ENCODE measurements around the gene KIF3A. TPM values are rescaled to one million over a fixed set of nuclear protein-coding genes. Genes with fewer than 3 reads are reported as not detected.

KIF3A gene
- total and polyA plus RNA-seq, 7 experiments from 2014 or later: 7.5 to 30.0 (median 11.4) TPM

GRCh38 chr5:132658381-132659302 is 78.7 kb downstream of the KIF3A start:
- DNase-seq: no peak
- ChIA-PET POLR2A (no interaction called here), CTCF (no interaction called here)
- peaks cover 0 to 3% (median 0%) of the 10 kb centered on the region in 11 donors for H3K9me3 Mint-ChIP-seq
- peaks cover 0 to 2% (median 0%) of the 10 kb centered on the region in 5 donors for H3K36me3 Mint-ChIP-seq
- no peaks in the 10 kb centered on the region for H3K9me3 ChIP-seq (ENCODE audit: control insufficient read depth in 2 of 3, low read length in 3 of 3)
- H3K27me3 Mint-ChIP-seq: peaks cover 15 to 41% (median 40%) of the 10 kb centered on the region in 5 donors
- H3K4me1 ChIP-seq (ENCODE audit: control insufficient read depth in 2 of 2, insufficient read depth in 2 of 2, low read length in 2 of 2): peaks cover 13 to 22% of the 10 kb centered on the region in 2 donors
- peak overlapping the region in 3 of 10 donors; percentile 8 to 55 (median 10) for H3K4me3 Mint-ChIP-seq
- H3K4me1 Mint-ChIP-seq: peaks cover 0 to 52% (median 8%) of the 10 kb centered on the region in 7 donors
- no peak for ATAC-seq
- H3K36me3 ChIP-seq (ENCODE audit: control insufficient read depth in 2 of 3, insufficient read depth in 3 of 3, low read length in 3 of 3): no peaks in the 10 kb centered on the region
- H3K27ac ChIP-seq (ENCODE audit: low read depth, low read length): no peak overlapping the region
- H3K4me3 ChIP-seq (ENCODE audit: low read length): no peak overlapping the region
- H3K27me3 ChIP-seq (ENCODE audit: control insufficient read depth in 2 of 2, insufficient read depth in 2 of 2, low read length in 2 of 2): peaks cover 0 to 5% of the 10 kb centered on the region in 2 donors
- intact Hi-C loops (cut with micrococcal nuclease): no loop called here
- H3K27ac Mint-ChIP-seq: peak overlapping the region in 1 of 9 donors; percentile 72

- Histone ChIP-seq H3K9me3 (ENCODE audit: control insufficient read depth in 2 of 3, low read length in 3 of 3) (no peaks in the 10 kb centered on the region), H3K27ac (ENCODE audit: low read depth, low read length) (no peak within 1 kb of the TSS), H3K4me3 (ENCODE audit: low read length) (no peak within 1 kb of the TSS), H3K27me3 (ENCODE audit: control insufficient read depth in 2 of 2, insufficient read depth in 2 of 2, low read length in 2 of 2) (peaks cover 0 to 5% of the 10 kb centered on the region in 2 donors), H3K4me1 (ENCODE audit: control insufficient read depth in 2 of 2, insufficient read depth in 2 of 2, low read length in 2 of 2) (peaks cover 13 to 14% of the 10 kb centered on the region in 2 donors), H3K36me3 (ENCODE audit: control insufficient read depth in 2 of 3, insufficient read depth in 3 of 3, low read length in 3 of 3) (no peaks in the 10 kb centered on the region)
- DNase-seq (no peak), ATAC-seq (no peak)
- CTCF ChIA-PET: no interaction called here
- intact Hi-C loops (cut with micrococcal nuclease): loop anchor here in 1 of 2 donors (2.0 kb wide), 1 partner anchor 17 kb away; no protein-coding TSS in a partner anchor
- Mint-ChIP-seq H3K27me3 (peaks cover 15 to 45% (median 44%) of the 10 kb centered on the region in 5 donors), H3K4me3 (peak within 1 kb of the TSS in 8 of 10 donors; percentile 14 to 78 (median 64)), H3K9me3 (peaks cover 0 to 3% (median 0%) of the 10 kb centered on the region in 11 donors), H3K27ac (peak within 1 kb of the TSS in 1 of 9 donors; percentile 82), H3K36me3 (peaks cover 0 to 2% (median 0%) of the 10 kb centered on the region in 5 donors), H3K4me1 (peaks cover 0 to 44% (median 8%) of the 10 kb centered on the region in 7 donors)
- POLR2A ChIA-PET: no interaction called here
These were observed 79.5 kb downstream of the KIF3A start, which contains the start of gene IL13 for GRCh38 chr5:132657676-132658380. Gene IL13, plus strand, starts transcription at chr5:132658173. Its CDS starts 14 bp downstream, at chr5:132658187.

GRCh38 chr5:132656774-132657355 is 80.5 kb downstream of the KIF3A start:
- H3K4me1 Mint-ChIP-seq: peaks cover 0 to 36% (median 8%) of the 10 kb centered on the region in 7 donors
- H3K36me3 Mint-ChIP-seq: peaks cover 0 to 6% (median 0%) of the 10 kb centered on the region in 5 donors
- H3K4me3 Mint-ChIP-seq: peak overlapping the region in 9 of 10 donors; percentile 35 to 78 (median 61)
- CTCF ChIA-PET: no interaction called here
- peaks cover 15 to 49% (median 44%) of the 10 kb centered on the region in 5 donors for H3K27me3 Mint-ChIP-seq
- Histone ChIP-seq H3K4me1 (ENCODE audit: control insufficient read depth in 2 of 2, insufficient read depth in 2 of 2, low read length in 2 of 2) (peaks cover 9 to 13% of the 10 kb centered on the region in 2 donors), H3K27me3 (ENCODE audit: control insufficient read depth in 2 of 2, insufficient read depth in 2 of 2, low read length in 2 of 2) (peaks cover 0 to 5% of the 10 kb centered on the region in 2 donors), H3K27ac (ENCODE audit: low read depth, low read length) (no peak overlapping the region), H3K9me3 (ENCODE audit: control insufficient read depth in 2 of 3, low read length in 3 of 3) (no peaks in the 10 kb centered on the region), H3K4me3 (ENCODE audit: low read length) (peak overlapping the region; percentile 42), H3K36me3 (ENCODE audit: control insufficient read depth in 2 of 3, insufficient read depth in 3 of 3, low read length in 3 of 3) (no peaks in the 10 kb centered on the region)
- H3K9me3 Mint-ChIP-seq: peaks cover 0 to 5% (median 2%) of the 10 kb centered on the region in 11 donors
- DNase-seq: peak in 3 of 9 donors; percentile 4 to 5 (median 5)
- peak overlapping the region in 2 of 9 donors; percentile 62 to 82 for H3K27ac Mint-ChIP-seq
- POLR2A ChIA-PET: no interaction called here
- intact Hi-C loops (cut with micrococcal nuclease): loop anchor here in 1 of 2 donors (2.0 kb wide), 1 partner anchor 16 kb away; no protein-coding TSS in a partner anchor
- peak; percentile 16 for ATAC-seq

- Histone ChIP-seq H3K9me3 (ENCODE audit: control insufficient read depth in 2 of 3, low read length in 3 of 3) (no peaks in the 10 kb centered on the region), H3K36me3 (ENCODE audit: control insufficient read depth in 2 of 3, insufficient read depth in 3 of 3, low read length in 3 of 3) (no peaks in the 10 kb centered on the region), H3K4me3 (ENCODE audit: low read length) (peak overlapping the region; percentile 42), H3K4me1 (ENCODE audit: control insufficient read depth in 2 of 2, insufficient read depth in 2 of 2, low read length in 2 of 2) (peaks cover 9 to 13% of the 10 kb centered on the region in 2 donors), H3K27ac (ENCODE audit: low read depth, low read length) (no peak overlapping the region), H3K27me3 (ENCODE audit: control insufficient read depth in 2 of 2, insufficient read depth in 2 of 2, low read length in 2 of 2) (peaks cover 0 to 5% of the 10 kb centered on the region in 2 donors)
- H3K27me3 Mint-ChIP-seq: peaks cover 15 to 51% (median 46%) of the 10 kb centered on the region in 5 donors
- ATAC-seq (peak; percentile 64), DNase-seq (peak in 4 of 9 donors; percentile 1 to 76 (median 10))
- ChIA-PET CTCF (no interaction called here), POLR2A (no interaction called here)
- H3K9me3 Mint-ChIP-seq: peaks cover 0 to 10% (median 5%) of the 10 kb centered on the region in 11 donors
- H3K4me1 Mint-ChIP-seq: peaks cover 0 to 34% (median 8%) of the 10 kb centered on the region in 7 donors
- H3K36me3 Mint-ChIP-seq: peaks cover 0 to 11% (median 0%) of the 10 kb centered on the region in 5 donors
- intact Hi-C loops (cut with micrococcal nuclease): loop anchor here in 1 of 2 donors (2.0 kb wide), 1 partner anchor 15 kb away; no protein-coding TSS in a partner anchor
- H3K27ac Mint-ChIP-seq: peak overlapping the region in 2 of 9 donors; percentile 62 to 82
- peak overlapping the region in 9 of 10 donors; percentile 16 to 78 (median 61) for H3K4me3 Mint-ChIP-seq
These were observed 81.2 kb downstream of the KIF3A start for GRCh38 chr5:132655821-132656773.

- no peaks in the 10 kb centered on the region for H3K36me3 ChIP-seq (ENCODE audit: control insufficient read depth in 2 of 3, insufficient read depth in 3 of 3, low read length in 3 of 3)
- peaks cover 0 to 5% of the 10 kb centered on the region in 2 donors for H3K27me3 ChIP-seq (ENCODE audit: control insufficient read depth in 2 of 2, insufficient read depth in 2 of 2, low read length in 2 of 2)
- DNase-seq (no peak), ATAC-seq (no peak)
- no peak overlapping the region for H3K27ac ChIP-seq (ENCODE audit: low read depth, low read length)
- H3K4me1 Mint-ChIP-seq: peaks cover 0 to 28% (median 8%) of the 10 kb centered on the region in 7 donors
- no peak overlapping the region for H3K4me3 Mint-ChIP-seq
- H3K27me3 Mint-ChIP-seq: peaks cover 15 to 47% (median 43%) of the 10 kb centered on the region in 5 donors
- ChIA-PET POLR2A (no interaction called here), CTCF (no interaction called here)
- peaks cover 0 to 29% (median 9%) of the 10 kb centered on the region in 11 donors for H3K9me3 Mint-ChIP-seq
- no peak overlapping the region for H3K27ac Mint-ChIP-seq
- intact Hi-C loops (cut with micrococcal nuclease): no loop called here
- peaks cover 0 to 24% (median 0%) of the 10 kb centered on the region in 5 donors for H3K36me3 Mint-ChIP-seq
- peaks cover 0 to 6% (median 0%) of the 10 kb centered on the region in 3 experiments for H3K9me3 ChIP-seq (ENCODE audit: control insufficient read depth in 2 of 3, low read length in 3 of 3)
- H3K4me3 ChIP-seq (ENCODE audit: low read length): no peak overlapping the region
- peaks cover 9 to 13% of the 10 kb centered on the region in 2 donors for H3K4me1 ChIP-seq (ENCODE audit: control insufficient read depth in 2 of 2, insufficient read depth in 2 of 2, low read length in 2 of 2)
These were observed 83.6 kb downstream of the KIF3A start for GRCh38 chr5:132653716-132654115.

Measured in naive thymus-derived CD4-positive, alpha-beta T cell (primary cell).